ENCODE results near the gene EXOC7. TPM values are rescaled to one million over a fixed set of nuclear protein-coding genes. Genes with fewer than 3 reads are reported as not detected.

The EXOC7 gene
- total RNA-seq, 1 experiment from 2014 or later, result 117 TPM

GRCh38 chr17:76033139-76033538 lies 70.4 kb downstream of the EXOC7 start:
- no TSS peak for BruUV-seq (replicated peaks)
- no peak for DNase-seq (ENCODE audit: low spot score)
- Histone ChIP-seq H3K4me1 (ENCODE audit: insufficient read depth, low read length, poor library complexity, severe bottlenecking) (peaks cover 28% of the 10 kb centered on the region), H3K36me3 (ENCODE audit: insufficient read depth, low read length, poor library complexity, severe bottlenecking) (no peaks in the 10 kb centered on the region), H3K27ac (ENCODE audit: low read depth, low read length, poor library complexity, severe bottlenecking) (no peak overlapping the region), H3K9me3 (ENCODE audit: low read depth, low read length, poor library complexity, severe bottlenecking) (no peaks in the 10 kb centered on the region), H3K27me3 (replicated peaks; ENCODE audit: insufficient read depth, low read depth, low read length, poor library complexity) (no peaks in the 10 kb centered on the region), H3K4me3 (ENCODE audit: low read depth, low read length, poor library complexity, severe bottlenecking) (no peak overlapping the region)
- no peak for TF ChIP-seq CTCF (conservative IDR thresholded peaks at IDR 0.05; ENCODE audit: low read depth, low read length)
- TF ChIP-seq EZH2 (IDR thresholded peaks at IDR 0.05; ENCODE audit: borderline replicate concordance, low read depth, low read length, poor library complexity, severe bottlenecking), result no peak
- intact Hi-C loops (cut with micrococcal nuclease; ENCODE audit: unreplicated experiment), result no loop called here
- POLR2A ChIA-PET (ENCODE audit: low non-redundant PET), result no interaction called here
- CTCF ChIA-PET, result no interaction called here

GRCh38 chr17:76032780-76033108 lies 70.8 kb downstream of the EXOC7 start:
- H3K27ac ChIP-seq (ENCODE audit: low read depth, low read length, poor library complexity, severe bottlenecking), result no peak overlapping the region
- H3K9me3 ChIP-seq (ENCODE audit: low read depth, low read length, poor library complexity, severe bottlenecking), result no peaks in the 10 kb centered on the region
- H3K27me3 ChIP-seq (replicated peaks; ENCODE audit: insufficient read depth, low read depth, low read length, poor library complexity), result no peaks in the 10 kb centered on the region
- no peak for DNase-seq (ENCODE audit: low spot score)
- no TSS peak for BruUV-seq (replicated peaks)
- H3K4me3 ChIP-seq (ENCODE audit: low read depth, low read length, poor library complexity, severe bottlenecking), result no peak overlapping the region
- peaks cover 25% of the 10 kb centered on the region for H3K4me1 ChIP-seq (ENCODE audit: insufficient read depth, low read length, poor library complexity, severe bottlenecking)
- CTCF ChIA-PET, result no interaction called here
- intact Hi-C loops (cut with micrococcal nuclease; ENCODE audit: unreplicated experiment), result no loop called here
- TF ChIP-seq EZH2 (IDR thresholded peaks at IDR 0.05; ENCODE audit: borderline replicate concordance, low read depth, low read length, poor library complexity, severe bottlenecking) (no peak), CTCF (conservative IDR thresholded peaks at IDR 0.05; ENCODE audit: low read depth, low read length) (no peak)
- H3K36me3 ChIP-seq (ENCODE audit: insufficient read depth, low read length, poor library complexity, severe bottlenecking), result no peaks in the 10 kb centered on the region
- POLR2A ChIA-PET (ENCODE audit: low non-redundant PET), result no interaction called here

GRCh38 chr17:76032073-76032779 lies 71.4 kb downstream of the EXOC7 start:
- intact Hi-C loops (cut with micrococcal nuclease; ENCODE audit: unreplicated experiment), result no loop called here
- POLR2A ChIA-PET (ENCODE audit: low non-redundant PET), result no interaction called here
- TF ChIP-seq CTCF (conservative IDR thresholded peaks at IDR 0.05; ENCODE audit: low read depth, low read length), result peak; percentile 36; the same call in 1 of the 2 replicates
- TF ChIP-seq EZH2 (IDR thresholded peaks at IDR 0.05; ENCODE audit: borderline replicate concordance, low read depth, low read length, poor library complexity, severe bottlenecking), result no peak

More at GRCh38 chr17:76032073-76032779, 71.4 kb downstream of the EXOC7 start:
- no peaks in the 10 kb centered on the region for H3K27me3 ChIP-seq (replicated peaks; ENCODE audit: insufficient read depth, low read depth, low read length, poor library complexity)
- no TSS peak for BruUV-seq (replicated peaks)
- CTCF ChIA-PET, result interaction anchor here (0.7 kb wide), 1 partner anchor 11 kb away, joined by 4 read pairs; no protein-coding TSS in a partner anchor
- H3K4me3 ChIP-seq (ENCODE audit: low read depth, low read length, poor library complexity, severe bottlenecking), result no peak overlapping the region
- peaks cover 23% of the 10 kb centered on the region for H3K4me1 ChIP-seq (ENCODE audit: insufficient read depth, low read length, poor library complexity, severe bottlenecking)
- H3K27ac ChIP-seq (ENCODE audit: low read depth, low read length, poor library complexity, severe bottlenecking), result no peak overlapping the region
- no peaks in the 10 kb centered on the region for H3K36me3 ChIP-seq (ENCODE audit: insufficient read depth, low read length, poor library complexity, severe bottlenecking)
- no peaks in the 10 kb centered on the region for H3K9me3 ChIP-seq (ENCODE audit: low read depth, low read length, poor library complexity, severe bottlenecking)
- peak; percentile 83 for DNase-seq (ENCODE audit: low spot score)

Small RNA genes within 50 kb of the gene (microRNA-seq; reads per million reads assigned to microRNA genes)
- gene MIR6868, result 15.9 reads per million, percentile 39 among the genes with 10 or more reads in this experiment

Other genes starting within 250 kb of the EXOC7 start
- 70.3 and 87.5 TPM in 2 replicates for gene WBP2, start 248.5 kb downstream of the EXOC7 start, total RNA-seq (2021)
- gene TRIM47, start 225.2 kb downstream of the EXOC7 start, total RNA-seq (2021), result 0.46 and 0.95 TPM in 2 replicates
- 46.1 and 47.9 TPM in 2 replicates for gene TRIM65, start 206.8 kb downstream of the EXOC7 start, total RNA-seq (2021)
- gene MRPL38, start 198.9 kb downstream of the EXOC7 start, total RNA-seq (2021), result 166 and 167 TPM in 2 replicates
- gene FBF1, start 162.7 kb downstream of the EXOC7 start, total RNA-seq (2021), result 34.4 and 35.6 TPM in 2 replicates
- 35.0 and 39.5 TPM in 2 replicates for gene ACOX1, start 124.6 kb downstream of the EXOC7 start, total RNA-seq (2021)
- gene TEN1, start 124.5 kb downstream of the EXOC7 start, total RNA-seq (2021), result 13.3 and 16.2 TPM in 2 replicates
- 8.5 and 10.0 TPM in 2 replicates for gene CDK3, start 102.9 kb downstream of the EXOC7 start, total RNA-seq (2021)
- gene EVPL, start 76.5 kb downstream of the EXOC7 start, total RNA-seq (2021), result 0.15 and 0.21 TPM in 2 replicates
- 96.4 and 101 TPM in 2 replicates for gene SRP68, start 31.3 kb downstream of the EXOC7 start, total RNA-seq (2021)
- not detected in 2 replicates for gene GALR2, start 29.0 kb downstream of the EXOC7 start, total RNA-seq (2021)
- not detected in 2 replicates for gene ZACN, start 24.6 kb downstream of the EXOC7 start, total RNA-seq (2021)
- gene FOXJ1, start 37.5 kb upstream of the EXOC7 start, total RNA-seq (2021), result 0.17 and 0.20 TPM in 2 replicates
- 0.56 and 0.70 TPM in 2 replicates for gene RNF157, start 136.7 kb upstream of the EXOC7 start, total RNA-seq (2021)
- gene UBALD2, start 161.6 kb upstream of the EXOC7 start, total RNA-seq (2021), result 45.7 and 46.5 TPM in 2 replicates
- 3.3 and 4.3 TPM in 2 replicates for gene QRICH2, start 204.5 kb upstream of the EXOC7 start, total RNA-seq (2021)

Measured in A673 (cell line).